Lower leg skin (tissue), 3 donors: ENCODE results near the gene BIN1.

Experiments used
- POLR2A ChIP-seq, 2 donors: fragments of 450-650 bp; IDR thresholded peaks; one replicate each; pipeline ENCODE4 v1.6.1; 2016 to 2017; ENCODE audit warnings: antibody characterized with exemption in 2 of 2, mild to moderate bottlenecking in 1 of 2, moderate library complexity in 1 of 2
- TF ChIP-seq, protein P1 (sequence below), 3 donors: fragments of 450-650 bp; IDR thresholded peaks; one replicate each; pipeline ENCODE4 v1.5.1; 2016; ENCODE audit warnings: antibody characterized with exemption in 3 of 3, mild to moderate bottlenecking in 3 of 3, moderate library complexity in 2 of 3

DNA sequence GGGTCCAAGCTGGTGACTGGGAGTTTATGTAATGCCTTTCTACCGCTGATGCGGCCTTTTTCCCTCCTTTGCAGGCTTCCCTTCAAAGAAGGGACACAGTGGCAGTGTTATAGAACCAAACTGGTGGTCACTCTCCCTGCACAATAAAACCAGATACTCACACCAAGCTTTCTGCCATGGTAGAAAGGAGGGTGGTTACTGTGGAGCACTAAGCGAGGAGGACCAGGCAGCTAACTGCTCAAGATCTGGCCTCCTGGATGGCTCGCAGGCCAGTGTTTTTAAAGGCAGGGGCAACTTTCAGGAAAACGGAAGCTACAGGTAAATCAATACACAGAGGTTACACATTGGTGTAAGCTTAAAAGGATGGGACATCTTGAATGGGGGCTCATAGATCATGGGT, 89.4 kb downstream of the BIN1 start:
- TF ChIP-seq, protein P1, sequence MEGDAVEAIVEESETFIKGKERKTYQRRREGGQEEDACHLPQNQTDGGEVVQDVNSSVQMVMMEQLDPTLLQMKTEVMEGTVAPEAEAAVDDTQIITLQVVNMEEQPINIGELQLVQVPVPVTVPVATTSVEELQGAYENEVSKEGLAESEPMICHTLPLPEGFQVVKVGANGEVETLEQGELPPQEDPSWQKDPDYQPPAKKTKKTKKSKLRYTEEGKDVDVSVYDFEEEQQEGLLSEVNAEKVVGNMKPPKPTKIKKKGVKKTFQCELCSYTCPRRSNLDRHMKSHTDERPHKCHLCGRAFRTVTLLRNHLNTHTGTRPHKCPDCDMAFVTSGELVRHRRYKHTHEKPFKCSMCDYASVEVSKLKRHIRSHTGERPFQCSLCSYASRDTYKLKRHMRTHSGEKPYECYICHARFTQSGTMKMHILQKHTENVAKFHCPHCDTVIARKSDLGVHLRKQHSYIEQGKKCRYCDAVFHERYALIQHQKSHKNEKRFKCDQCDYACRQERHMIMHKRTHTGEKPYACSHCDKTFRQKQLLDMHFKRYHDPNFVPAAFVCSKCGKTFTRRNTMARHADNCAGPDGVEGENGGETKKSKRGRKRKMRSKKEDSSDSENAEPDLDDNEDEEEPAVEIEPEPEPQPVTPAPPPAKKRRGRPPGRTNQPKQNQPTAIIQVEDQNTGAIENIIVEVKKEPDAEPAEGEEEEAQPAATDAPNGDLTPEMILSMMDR (IDR thresholded peaks at IDR 0.05) = no peak
- TF ChIP-seq POLR2A (IDR thresholded peaks at IDR 0.05) = no peak
